Liver (tissue), 3 donors: ENCODE results near the gene NFKB2.

Experiments used
- RAD21 ChIP-seq, 2 donors: IDR thresholded peaks; 2 replicates each; pipeline ENCODE4 v1.6.1; 2016; ENCODE audit warnings: antibody characterized with exemption in 2 of 2, mild to moderate bottlenecking in 2 of 2
- TAF1 ChIP-seq: conservative IDR thresholded peaks from 2 replicates; pipeline ENCODE4 v1.6.1; 2016; ENCODE audit warnings: antibody characterized with exemption, mild to moderate bottlenecking
- TF ChIP-seq, protein P1 (sequence below): fragments of 150-350 bp; IDR thresholded peaks from 2 replicates; pipeline ENCODE4 v1.5.1; 2017; ENCODE audit warnings: improper control_type of control experiment, low read depth, low read length; ENCODE audit not compliant: missing input control
- TF ChIP-seq, protein P2 (sequence below): IDR thresholded peaks from 2 replicates; pipeline ENCODE4 v1.6.1; 2016; ENCODE audit warnings: antibody characterized with exemption, mild to moderate bottlenecking
- TF ChIP-seq, protein P3 (sequence below): IDR thresholded peaks from 2 replicates; pipeline ENCODE4 v1.6.1; 2016; ENCODE audit warnings: antibody characterized with exemption
- donor health status: healthy.
- donor health status: healthy.

DNA sequence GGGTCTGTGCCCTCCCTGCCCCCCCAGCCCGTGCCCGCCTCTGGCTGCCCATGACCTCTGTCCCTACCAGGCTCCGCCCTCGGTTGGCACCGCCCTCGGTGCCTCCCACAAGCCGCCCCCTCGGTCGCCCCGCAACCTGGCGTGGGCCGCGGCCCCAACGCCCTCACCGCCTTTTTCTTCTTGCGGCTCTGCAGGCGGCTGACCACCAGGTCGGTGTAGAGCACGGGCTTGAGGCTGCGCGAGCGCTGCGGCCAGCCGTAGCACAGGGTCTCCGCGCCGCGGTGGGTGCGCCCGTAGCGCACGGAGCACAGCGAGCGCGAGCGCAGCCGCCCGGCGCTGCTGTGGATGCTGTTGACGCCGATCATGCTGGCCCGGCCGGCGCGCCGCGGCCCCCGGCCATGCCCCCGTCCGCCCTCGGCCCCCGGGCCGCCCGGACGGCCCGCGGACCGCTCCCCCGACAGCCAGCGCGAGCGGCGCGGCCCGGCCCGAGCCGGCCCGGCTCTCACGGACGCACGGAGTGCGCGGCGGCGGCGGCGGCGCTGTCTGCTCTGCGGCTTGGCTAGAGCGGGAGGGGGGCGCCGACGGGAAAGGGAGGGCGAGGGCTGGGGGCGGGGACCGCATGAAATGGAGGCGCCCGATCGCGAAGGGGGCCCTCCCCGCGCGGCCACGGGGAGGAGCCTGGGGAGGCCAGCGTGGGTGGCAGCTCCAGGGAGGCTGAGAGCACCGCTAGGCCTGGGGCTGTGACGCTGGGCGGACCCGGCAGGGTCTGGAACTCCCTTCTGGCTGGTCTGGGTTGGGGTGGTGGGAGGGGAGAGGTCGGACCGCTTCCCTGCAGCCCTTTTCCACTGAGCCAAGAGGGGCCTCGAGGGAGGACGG, 13.5 kb downstream of the NFKB2 start:
- TF ChIP-seq, protein P1, sequence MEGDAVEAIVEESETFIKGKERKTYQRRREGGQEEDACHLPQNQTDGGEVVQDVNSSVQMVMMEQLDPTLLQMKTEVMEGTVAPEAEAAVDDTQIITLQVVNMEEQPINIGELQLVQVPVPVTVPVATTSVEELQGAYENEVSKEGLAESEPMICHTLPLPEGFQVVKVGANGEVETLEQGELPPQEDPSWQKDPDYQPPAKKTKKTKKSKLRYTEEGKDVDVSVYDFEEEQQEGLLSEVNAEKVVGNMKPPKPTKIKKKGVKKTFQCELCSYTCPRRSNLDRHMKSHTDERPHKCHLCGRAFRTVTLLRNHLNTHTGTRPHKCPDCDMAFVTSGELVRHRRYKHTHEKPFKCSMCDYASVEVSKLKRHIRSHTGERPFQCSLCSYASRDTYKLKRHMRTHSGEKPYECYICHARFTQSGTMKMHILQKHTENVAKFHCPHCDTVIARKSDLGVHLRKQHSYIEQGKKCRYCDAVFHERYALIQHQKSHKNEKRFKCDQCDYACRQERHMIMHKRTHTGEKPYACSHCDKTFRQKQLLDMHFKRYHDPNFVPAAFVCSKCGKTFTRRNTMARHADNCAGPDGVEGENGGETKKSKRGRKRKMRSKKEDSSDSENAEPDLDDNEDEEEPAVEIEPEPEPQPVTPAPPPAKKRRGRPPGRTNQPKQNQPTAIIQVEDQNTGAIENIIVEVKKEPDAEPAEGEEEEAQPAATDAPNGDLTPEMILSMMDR, result no peak
- TF ChIP-seq, protein P2, sequence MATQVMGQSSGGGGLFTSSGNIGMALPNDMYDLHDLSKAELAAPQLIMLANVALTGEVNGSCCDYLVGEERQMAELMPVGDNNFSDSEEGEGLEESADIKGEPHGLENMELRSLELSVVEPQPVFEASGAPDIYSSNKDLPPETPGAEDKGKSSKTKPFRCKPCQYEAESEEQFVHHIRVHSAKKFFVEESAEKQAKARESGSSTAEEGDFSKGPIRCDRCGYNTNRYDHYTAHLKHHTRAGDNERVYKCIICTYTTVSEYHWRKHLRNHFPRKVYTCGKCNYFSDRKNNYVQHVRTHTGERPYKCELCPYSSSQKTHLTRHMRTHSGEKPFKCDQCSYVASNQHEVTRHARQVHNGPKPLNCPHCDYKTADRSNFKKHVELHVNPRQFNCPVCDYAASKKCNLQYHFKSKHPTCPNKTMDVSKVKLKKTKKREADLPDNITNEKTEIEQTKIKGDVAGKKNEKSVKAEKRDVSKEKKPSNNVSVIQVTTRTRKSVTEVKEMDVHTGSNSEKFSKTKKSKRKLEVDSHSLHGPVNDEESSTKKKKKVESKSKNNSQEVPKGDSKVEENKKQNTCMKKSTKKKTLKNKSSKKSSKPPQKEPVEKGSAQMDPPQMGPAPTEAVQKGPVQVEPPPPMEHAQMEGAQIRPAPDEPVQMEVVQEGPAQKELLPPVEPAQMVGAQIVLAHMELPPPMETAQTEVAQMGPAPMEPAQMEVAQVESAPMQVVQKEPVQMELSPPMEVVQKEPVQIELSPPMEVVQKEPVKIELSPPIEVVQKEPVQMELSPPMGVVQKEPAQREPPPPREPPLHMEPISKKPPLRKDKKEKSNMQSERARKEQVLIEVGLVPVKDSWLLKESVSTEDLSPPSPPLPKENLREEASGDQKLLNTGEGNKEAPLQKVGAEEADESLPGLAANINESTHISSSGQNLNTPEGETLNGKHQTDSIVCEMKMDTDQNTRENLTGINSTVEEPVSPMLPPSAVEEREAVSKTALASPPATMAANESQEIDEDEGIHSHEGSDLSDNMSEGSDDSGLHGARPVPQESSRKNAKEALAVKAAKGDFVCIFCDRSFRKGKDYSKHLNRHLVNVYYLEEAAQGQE, result no peak
- no peak for TF ChIP-seq RAD21 (IDR thresholded peaks at IDR 0.05)
- no peak for TF ChIP-seq TAF1
- TF ChIP-seq, protein P3, sequence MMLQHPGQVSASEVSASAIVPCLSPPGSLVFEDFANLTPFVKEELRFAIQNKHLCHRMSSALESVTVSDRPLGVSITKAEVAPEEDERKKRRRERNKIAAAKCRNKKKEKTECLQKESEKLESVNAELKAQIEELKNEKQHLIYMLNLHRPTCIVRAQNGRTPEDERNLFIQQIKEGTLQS, result no peak
